Body of pancreas (tissue), 4 donors: ENCODE data around the gene LAMA2. TPM values are rescaled to one million over a fixed set of nuclear protein-coding genes. Genes with fewer than 3 reads are reported as not detected.

Experiments
- ATAC-seq: fragments of 150-250 bp; one replicate; pipeline ENCODE4 v1.9.1; 2016
- DNase-seq, 4 donors: peaks; one replicate each; pipeline ENCODE4 v3.0.0-alpha.2; 2019
- H3K27ac ChIP-seq, 4 donors: fragments of 200-600 bp; sonication (generic); 1 replicate in 3 of 4; 2 replicates in 1 of 4; pipeline versions ENCODE4 v1.5.1 to v1.6.1; 2016 to 2019; ENCODE audit warnings: mild to moderate bottlenecking in 1 of 4, mixed read lengths in 1 of 4, moderate library complexity in 1 of 4
- H3K27me3 ChIP-seq, 2 donors: fragments of 200-600 bp; sonication (generic); one replicate each; pipeline ENCODE4 v1.6.0; 2016; ENCODE audit warnings: mild to moderate bottlenecking in 1 of 2
- H3K36me3 ChIP-seq, 2 donors: fragments of 200-600 bp; sonication (generic); replicated peaks in 1 of 2; 2 replicates each; pipeline ENCODE4 v1.5.1; 2016; ENCODE audit warnings: low read depth in 2 of 2; ENCODE audit not compliant: insufficient read depth in 1 of 2
- H3K4me1 ChIP-seq: fragments of 200-600 bp; sonication (generic); one replicate; pipeline ENCODE4 v1.6.0; 2016
- H3K4me3 ChIP-seq, 2 donors: fragments of 200-600 bp; sonication (generic); 1 replicate in 1 of 2; 2 replicates in 1 of 2; pipeline ENCODE4 v1.5.1; 2016 to 2019
- H3K9me3 ChIP-seq, 3 donors: fragments of 200-600 bp; sonication (generic); 1 replicate in 2 of 3; 2 replicates in 1 of 3; pipeline ENCODE4 v1.5.1; 2016
- CTCF ChIP-seq, 7 experiments: fragments of 450-650 bp in 4 of 7; fragments of 200-600 bp in 3 of 7; sonication (generic) in 3 of 7; IDR thresholded peaks; one replicate each; pipeline ENCODE4 v1.5.1; 2016 to 2019; ENCODE audit warnings: antibody characterized with exemption in 7 of 7
- POLR2A ChIP-seq, 3 donors: fragments of 450-650 bp; IDR thresholded peaks; one replicate each; pipeline ENCODE4 v1.6.1; 2016; ENCODE audit warnings: antibody characterized with exemption in 3 of 3, mild to moderate bottlenecking in 2 of 3
- WGBS, 2 donors: methylation state at CpG; one replicate each; pipeline ENCODE4 v1.1.5; 2017; 5-methylcytosine and 5-hydroxymethylcytosine counted together
- intact Hi-C: fragments of 100-400 bp; cut with DNase I; formaldehyde crosslinking; loops from one replicate; pipeline ENCODE4 v1.15.1; 2023
- total RNA-seq, 2 donors: library from RNA; depleted of rRNA; stranded (reverse); fragments of >200 nt; gene quantifications; one replicate each; pipeline ENCODE4 v1.1.0, GENCODE V29; 2016

The LAMA2 gene
- total RNA-seq, 2 donors from 2014 or later: 43.3 to 54.7 TPM

DNA sequence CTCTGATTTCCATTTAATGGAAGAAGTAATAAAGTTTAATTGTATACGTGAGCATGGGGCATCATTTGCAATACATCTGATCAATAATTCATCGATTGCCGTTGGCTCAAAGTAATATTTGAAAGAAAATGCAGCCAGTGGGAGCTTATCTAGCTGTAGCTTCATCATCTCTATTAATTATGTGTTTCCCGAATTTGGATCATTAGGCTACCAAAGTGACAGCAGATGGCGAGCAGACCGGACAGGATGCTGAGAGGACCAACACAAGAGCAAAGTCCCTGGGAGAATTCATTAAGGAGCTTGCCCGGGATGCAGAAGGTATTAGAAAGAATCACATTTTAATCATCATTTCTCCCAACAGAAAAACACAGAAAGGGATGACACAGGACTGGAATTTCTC, 500.0 kb downstream of the LAMA2 start:
- Histone ChIP-seq H3K27me3 (no peaks in the 10 kb centered on the region), H3K4me3 (no peak overlapping the region), H3K4me1 (no peaks in the 10 kb centered on the region), H3K27ac (no peak overlapping the region), H3K36me3 (no peaks in the 10 kb centered on the region), H3K9me3 (no peaks in the 10 kb centered on the region)
- WGBS, 2 donors: 76 to 77% methylated on average over 7 of the region's 7 CpGs
- no peak for ATAC-seq
- no peak for TF ChIP-seq POLR2A (IDR thresholded peaks at IDR 0.05)
- TF ChIP-seq CTCF (IDR thresholded peaks at IDR 0.05): no peak
- intact Hi-C loops: no loop called here
- DNase-seq: no peak

DNA sequence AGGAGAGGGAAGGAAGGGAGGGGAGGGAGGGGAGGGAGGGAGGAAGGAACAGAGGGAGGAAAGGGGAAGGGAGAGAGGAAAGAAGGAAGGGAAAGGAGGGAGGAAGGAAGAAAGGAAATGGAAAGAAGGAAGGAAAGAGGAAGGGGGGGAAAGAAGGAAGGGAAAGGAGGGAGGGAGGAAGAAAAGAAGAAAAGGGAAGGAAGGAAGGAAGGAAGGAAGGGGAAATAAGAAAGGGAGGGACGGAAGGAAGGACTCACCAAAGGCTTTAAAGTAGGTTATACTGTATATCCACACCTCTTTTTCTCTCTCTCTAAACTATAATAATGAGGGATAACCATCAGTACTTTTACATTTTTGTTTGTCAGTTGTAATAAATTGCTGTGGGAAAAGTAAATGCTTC, 502.2 kb downstream of the LAMA2 start:
- 69 to 71% methylated on average over 1 of the region's 1 CpG for WGBS, 2 donors
- Histone ChIP-seq H3K27ac (no peak overlapping the region), H3K4me3 (no peak overlapping the region), H3K27me3 (no peaks in the 10 kb centered on the region), H3K4me1 (no peaks in the 10 kb centered on the region), H3K36me3 (no peaks in the 10 kb centered on the region), H3K9me3 (no peaks in the 10 kb centered on the region)
- DNase-seq (no peak), ATAC-seq (no peak)
- TF ChIP-seq POLR2A (IDR thresholded peaks at IDR 0.05) (no peak), CTCF (IDR thresholded peaks at IDR 0.05) (no peak)
- intact Hi-C loops: no loop called here

DNA sequence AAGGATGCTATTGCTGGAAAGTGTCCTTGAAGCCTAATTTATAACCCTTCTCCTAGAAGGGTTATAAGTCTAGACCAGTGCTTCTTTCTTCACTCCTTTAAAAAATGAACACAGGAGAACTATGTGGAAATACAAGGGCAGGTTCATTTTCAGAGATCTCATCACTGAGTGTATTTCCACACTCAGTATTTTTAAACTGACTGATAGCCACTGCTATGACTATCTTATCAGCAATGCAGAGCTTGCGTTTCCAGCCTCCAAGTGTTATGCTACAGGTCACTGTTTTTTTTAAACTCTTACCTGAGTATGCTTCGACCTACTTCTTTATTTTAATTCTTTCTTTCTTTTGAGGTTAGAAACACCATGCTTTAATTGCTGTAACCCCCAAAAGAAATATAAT, 508.0 kb downstream of the LAMA2 start:
- intact Hi-C loops: no loop called here
- H3K36me3 ChIP-seq: no peaks in the 10 kb centered on the region
- H3K27me3 ChIP-seq: no peaks in the 10 kb centered on the region
- DNase-seq (no peak), ATAC-seq (no peak)
- WGBS, 2 donors: 27 to 37% methylated on average over 2 of the region's 2 CpGs
- H3K27ac ChIP-seq: no peak overlapping the region
- no peaks in the 10 kb centered on the region for H3K4me1 ChIP-seq
- H3K9me3 ChIP-seq: no peaks in the 10 kb centered on the region
- no peak for TF ChIP-seq POLR2A (IDR thresholded peaks at IDR 0.05)
- no peak for TF ChIP-seq CTCF (IDR thresholded peaks at IDR 0.05)
- no peak overlapping the region for H3K4me3 ChIP-seq

DNA sequence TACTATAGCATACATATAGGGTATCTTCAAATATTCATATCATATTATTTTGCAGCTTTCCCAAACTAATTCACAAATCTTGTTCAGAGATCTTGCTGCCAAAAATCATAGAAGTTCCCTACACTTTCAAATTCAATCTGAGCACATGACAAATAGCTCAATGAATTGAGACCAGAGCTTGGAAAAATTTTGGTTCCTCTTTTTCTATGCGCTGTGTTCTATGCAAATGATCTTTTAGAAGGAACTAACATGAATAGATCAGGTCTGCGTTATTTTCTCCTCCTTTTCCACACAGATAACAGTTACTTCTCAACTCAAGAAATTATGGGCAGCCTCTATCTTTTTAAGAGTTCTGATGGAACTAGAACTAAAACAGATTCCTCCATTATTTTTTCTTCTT, 510.7 kb downstream of the LAMA2 start:
- no peak for TF ChIP-seq POLR2A (IDR thresholded peaks at IDR 0.05)
- TF ChIP-seq CTCF (IDR thresholded peaks at IDR 0.05): no peak
- ATAC-seq (no peak), DNase-seq (no peak)
- Histone ChIP-seq H3K9me3 (no peaks in the 10 kb centered on the region), H3K27me3 (no peaks in the 10 kb centered on the region), H3K4me3 (no peak overlapping the region), H3K4me1 (no peaks in the 10 kb centered on the region), H3K27ac (no peak overlapping the region), H3K36me3 (no peaks in the 10 kb centered on the region)
- 66 to 76% methylated on average over 2 of the region's 2 CpGs for WGBS, 2 donors
- intact Hi-C loops: no loop called here

DNA sequence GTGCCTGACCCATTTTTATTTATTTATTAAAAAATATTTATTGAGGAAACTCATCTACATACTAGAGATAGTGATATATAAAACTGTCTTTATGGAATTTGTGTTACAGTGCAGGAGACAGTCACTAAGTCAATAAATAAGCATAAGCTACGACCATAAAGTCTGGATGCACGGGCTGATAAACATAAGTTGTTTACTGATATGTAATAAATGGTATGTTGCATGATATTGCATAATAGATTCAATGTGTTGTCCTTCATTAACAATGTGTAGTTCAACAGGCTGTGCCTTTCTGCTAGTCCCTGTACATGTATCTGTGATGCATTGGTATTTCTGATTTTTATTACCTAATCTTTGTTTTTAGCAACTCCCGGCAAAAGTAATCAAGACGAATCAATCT, 515.8 kb downstream of the LAMA2 start:
- 74% methylated on average over 4 of the region's 4 CpGs for WGBS, 2 donors
- Histone ChIP-seq H3K9me3 (no peaks in the 10 kb centered on the region), H3K4me1 (no peaks in the 10 kb centered on the region), H3K27ac (no peak overlapping the region), H3K36me3 (no peaks in the 10 kb centered on the region), H3K27me3 (no peaks in the 10 kb centered on the region), H3K4me3 (no peak overlapping the region)
- TF ChIP-seq POLR2A (IDR thresholded peaks at IDR 0.05) (no peak), CTCF (IDR thresholded peaks at IDR 0.05) (no peak)
- ATAC-seq (no peak), DNase-seq (no peak)
- intact Hi-C loops: no loop called here
